ENCODE measurements around the gene EVI2B.
A peak's percentile ranks its signal among the peaks of the same experiment; 100 is the strongest.
"Not testable (repeated sequence)": the region's sequence is repeated elsewhere in the genome, so short reads cannot be mapped to it uniquely, and the experiment has no call there.

Gene EVI2B, protein sequence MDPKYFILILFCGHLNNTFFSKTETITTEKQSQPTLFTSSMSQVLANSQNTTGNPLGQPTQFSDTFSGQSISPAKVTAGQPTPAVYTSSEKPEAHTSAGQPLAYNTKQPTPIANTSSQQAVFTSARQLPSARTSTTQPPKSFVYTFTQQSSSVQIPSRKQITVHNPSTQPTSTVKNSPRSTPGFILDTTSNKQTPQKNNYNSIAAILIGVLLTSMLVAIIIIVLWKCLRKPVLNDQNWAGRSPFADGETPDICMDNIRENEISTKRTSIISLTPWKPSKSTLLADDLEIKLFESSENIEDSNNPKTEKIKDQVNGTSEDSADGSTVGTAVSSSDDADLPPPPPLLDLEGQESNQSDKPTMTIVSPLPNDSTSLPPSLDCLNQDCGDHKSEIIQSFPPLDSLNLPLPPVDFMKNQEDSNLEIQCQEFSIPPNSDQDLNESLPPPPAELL

DNA sequence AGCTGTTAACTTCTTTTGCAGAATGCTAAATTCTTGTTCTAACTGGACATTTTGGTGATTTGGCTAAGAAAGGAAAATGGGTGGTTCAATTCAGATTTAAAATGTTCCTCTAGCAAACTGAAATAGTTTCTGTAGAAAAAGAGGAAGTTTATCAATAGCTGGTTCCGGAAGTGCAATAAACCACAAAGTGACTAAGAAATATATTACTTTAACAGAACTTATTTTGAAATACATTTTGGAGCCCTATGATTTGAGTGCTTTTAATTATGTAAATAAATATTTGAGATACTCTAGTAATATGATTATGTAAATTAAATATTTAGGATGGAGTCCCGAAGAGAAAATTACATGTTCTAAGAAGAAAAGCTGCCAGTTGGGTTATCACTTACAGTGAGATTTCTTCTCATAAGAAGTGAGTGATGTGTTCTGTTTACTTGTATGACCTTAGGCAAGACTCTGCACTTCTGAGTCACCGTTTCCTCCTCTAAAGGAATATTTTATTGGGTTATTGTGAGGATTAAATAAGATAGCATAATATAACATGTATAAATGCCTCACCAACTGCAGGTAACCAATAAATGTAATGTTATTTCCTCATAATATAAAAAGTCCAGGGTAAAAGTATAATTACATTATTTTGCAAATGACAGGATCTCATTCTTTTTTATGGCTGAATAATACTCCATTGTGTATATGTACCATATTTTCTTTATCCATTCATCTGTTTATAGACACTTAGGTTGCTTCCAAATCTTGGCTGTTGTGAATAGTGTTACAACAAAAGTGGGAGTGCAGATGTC, at the start of gene EVI2B:
TSS of gene EVI2B (minus strand) at position 73 of the 800 bp plus-strand sequence. CDS start 8,445 bp downstream, outside the sequence.
- no peak for DNase-seq (ENCODE audit: low read depth in 1 of 2, low spot score in 1 of 2)

DNA sequence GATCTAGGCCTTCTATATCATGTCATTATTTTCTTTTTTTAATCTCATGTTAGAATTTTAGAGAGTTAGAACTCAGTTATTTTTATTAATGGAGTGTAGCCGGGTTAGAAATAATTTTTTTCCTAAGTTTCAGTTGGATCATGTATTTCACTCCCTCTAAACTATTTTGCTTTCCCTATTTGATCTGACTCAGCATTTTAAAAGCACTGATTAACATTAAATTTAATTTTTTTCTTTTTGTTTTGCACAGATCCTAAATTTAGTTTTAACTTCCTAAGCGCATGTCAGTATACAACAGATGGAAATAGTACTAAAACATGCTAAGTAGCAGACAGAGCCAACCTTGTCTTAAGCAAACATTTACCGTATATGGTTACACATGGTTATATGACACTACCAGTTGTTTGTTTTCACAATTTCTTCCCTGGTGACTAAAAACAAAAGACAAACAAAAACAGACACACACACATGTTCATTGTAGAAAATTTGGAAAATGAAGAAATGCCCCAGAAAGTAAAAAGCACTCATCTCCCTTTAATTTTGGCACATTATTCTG, 44.1 kb upstream of the EVI2B start:
- DNase-seq (ENCODE audit: low read depth in 1 of 2, low spot score in 1 of 2): no peak

DNA sequence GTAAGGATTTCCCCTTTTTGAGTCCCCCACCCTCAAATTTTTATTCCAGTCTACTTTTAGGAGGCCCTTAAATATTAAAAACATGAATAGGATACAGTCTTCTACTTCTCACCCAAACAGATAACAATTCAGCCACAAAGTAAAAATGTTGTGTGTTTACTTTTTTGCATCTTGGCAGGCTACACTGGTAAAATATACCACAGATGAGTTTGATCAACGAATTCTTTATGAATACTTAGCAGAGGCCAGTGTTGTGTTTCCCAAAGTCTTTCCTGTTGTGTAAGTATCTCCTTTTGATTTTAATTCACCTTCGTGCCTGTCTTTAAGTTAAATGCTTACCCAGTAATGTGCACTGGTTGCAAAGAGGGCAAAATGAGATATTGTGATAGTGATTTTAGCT, 43.2 kb upstream of the EVI2B start:
- no peak for DNase-seq (ENCODE audit: low read depth in 1 of 2, low spot score in 1 of 2)

DNA sequence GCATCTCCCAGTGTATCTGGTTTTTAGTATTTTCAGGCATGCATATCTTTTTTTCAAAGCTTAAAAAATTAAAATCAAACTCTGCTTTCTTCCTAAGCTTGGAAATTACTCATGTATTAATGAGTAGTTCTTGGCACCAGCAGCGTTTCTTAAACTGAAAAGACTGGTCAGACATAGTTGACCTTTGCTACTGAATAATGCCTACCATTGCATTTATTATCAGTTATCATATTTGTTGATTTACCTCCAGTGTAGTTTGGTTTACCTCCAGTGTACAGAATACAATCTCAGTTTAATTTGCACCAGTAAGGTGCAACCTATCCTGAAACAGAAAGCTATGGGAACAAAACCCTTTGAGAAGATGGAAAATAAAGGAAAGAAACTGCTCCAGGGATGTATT, 42.1 kb upstream of the EVI2B start:
- no peak for DNase-seq (ENCODE audit: low read depth in 1 of 2, low spot score in 1 of 2)

DNA sequence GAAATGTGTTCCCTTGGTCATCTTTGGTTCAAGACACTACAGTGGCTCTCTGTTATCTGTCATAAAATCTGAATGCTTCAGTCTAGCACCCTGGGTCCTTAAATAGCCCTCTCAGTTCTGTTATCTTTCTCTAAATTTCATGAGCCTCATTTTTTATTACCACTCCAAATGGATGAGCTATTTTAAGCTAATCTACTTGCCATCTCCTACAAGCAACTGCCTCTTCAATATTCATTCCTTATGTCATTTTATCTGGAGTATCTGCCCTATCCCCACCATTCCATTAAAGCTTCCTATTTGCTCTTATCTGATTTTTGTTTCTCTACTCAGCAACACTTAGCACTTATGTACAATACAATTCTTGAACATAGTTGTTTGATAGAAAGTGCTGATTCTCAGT, 35.6 kb upstream of the EVI2B start:
- DNase-seq (ENCODE audit: low read depth in 1 of 2, low spot score in 1 of 2): no peak

DNA sequence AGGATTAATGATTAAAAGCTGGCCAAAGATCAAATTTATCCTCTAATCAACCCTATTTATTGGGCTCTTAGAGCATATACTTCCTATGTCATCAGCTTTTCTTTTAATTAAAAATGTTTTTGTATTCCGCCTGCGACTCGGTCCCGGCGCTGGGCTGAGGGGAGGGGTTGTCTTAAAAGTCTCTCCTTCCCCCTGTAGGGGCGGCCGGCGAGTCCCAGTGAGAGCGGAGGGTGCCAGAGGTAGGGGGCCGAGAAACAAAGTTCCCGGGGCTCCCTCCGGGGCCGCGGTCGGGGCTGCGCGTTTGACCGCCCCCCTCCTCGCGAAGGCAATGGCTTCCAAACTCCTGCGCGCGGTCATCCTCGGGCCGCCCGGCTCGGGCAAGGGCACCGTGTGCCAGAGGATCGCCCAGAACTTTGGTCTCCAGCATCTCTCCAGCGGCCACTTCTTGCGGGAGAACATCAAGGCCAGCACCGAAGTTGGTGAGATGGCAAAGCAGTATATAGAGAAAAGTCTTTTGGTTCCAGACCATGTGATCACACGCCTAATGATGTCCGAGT, 31.4 kb upstream of the EVI2B start:
- not testable (repeated sequence) for DNase-seq (ENCODE audit: low read depth in 1 of 2, low spot score in 1 of 2)

DNA sequence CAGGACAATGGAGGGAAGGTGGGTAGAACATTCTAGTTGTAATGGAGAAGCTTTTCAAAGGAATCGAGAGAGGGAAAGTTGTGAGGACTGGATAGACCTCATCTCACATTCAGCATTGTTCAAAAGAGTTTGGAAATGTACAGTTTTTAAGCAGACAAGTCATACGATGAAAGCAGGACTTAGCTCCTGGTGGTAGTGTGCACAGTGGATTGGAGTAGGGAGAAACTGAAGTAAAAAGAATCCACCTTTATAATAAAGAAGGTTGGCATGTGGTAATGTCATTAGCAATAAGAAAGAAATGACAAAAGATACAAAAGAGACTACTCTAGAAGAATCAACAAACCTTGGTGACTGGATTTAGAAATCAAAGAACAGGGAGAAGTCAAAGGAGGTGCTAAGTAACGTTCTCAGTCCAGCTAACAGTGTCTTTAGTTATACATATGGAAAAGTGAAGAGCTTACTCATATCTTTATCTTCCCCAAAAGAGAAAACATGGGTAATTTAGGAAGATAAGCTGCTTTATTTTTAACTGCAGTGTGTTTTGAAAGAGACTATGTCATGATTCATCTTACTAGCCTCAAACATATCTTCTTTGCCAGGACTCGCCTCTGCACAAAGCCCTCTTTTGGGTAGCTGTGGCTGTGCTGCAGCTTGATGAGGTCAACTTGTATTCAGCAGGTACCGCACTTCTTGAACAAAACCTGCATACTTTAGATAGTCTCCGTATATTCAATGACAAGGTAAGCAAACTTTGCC, 26.2 kb upstream of the EVI2B start:
- no peak for DNase-seq (ENCODE audit: low read depth in 1 of 2, low spot score in 1 of 2)

DNA sequence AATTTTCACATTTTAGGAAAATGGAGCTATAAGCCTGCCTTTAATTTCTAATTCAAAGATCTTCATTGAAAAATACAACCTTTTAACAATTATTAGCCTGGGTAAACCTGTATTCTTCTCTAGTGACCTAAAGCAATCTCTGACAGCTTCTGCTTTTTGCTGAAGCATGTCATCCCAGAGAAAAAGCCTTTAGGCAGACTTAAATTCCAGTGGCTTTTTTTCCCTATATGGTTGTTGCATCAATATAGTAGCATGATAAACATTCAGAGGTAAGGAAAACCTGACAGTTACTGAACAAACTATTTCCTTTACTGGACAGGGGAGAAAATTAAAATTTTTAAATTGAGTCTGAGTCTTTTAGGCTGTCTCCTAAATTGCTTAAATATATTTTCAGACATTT, 15.4 kb upstream of the EVI2B start:
- DNase-seq (ENCODE audit: low read depth in 1 of 2, low spot score in 1 of 2): no peak

DNA sequence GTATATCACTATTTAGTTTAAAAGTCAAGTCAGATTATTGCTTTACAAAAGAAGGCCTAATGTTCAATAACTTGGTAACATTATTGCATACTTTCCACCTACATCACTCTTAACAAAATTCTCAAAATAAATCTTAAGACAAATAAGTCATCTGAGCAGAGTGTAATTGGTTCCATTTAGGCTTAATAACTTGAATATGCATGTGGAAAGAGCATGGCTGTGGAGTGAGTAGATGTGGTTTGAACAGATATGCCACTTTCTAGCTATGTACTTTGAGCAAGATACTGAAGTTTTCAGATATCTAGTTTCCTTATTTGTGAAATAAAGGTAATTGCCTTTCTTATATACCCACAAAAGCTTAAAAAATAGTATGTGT, 14.3 kb upstream of the EVI2B start:
- no peak for DNase-seq (ENCODE audit: low read depth in 1 of 2, low spot score in 1 of 2)

DNA sequence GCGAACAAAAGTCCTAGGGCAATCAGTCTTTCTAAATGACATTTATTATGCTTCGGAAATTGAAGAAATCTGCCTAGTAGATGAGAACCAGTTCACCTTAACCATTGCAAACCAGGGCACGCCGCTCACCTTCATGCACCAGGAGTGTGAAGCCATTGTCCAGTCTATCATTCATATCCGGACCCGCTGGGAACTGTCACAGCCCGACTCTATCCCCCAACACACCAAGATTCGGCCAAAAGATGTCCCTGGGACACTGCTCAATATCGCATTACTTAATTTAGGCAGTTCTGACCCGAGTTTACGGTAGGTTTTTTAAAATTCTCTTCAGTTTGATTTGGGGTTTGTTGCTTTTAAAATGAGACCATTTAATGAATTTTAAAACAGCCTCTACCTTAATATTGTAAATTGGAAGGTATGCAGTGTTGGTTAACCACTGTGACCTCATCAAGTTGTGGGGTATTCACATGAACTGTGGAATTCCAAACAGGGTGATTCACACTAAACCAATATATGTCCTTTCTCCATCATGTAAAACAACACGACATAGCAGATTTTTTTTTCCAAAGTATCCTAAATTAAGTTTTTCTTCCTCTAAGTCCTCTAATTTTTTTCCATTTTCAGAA, 13.8 kb upstream of the EVI2B start:
- no peak for DNase-seq (ENCODE audit: low read depth in 1 of 2, low spot score in 1 of 2)

DNA sequence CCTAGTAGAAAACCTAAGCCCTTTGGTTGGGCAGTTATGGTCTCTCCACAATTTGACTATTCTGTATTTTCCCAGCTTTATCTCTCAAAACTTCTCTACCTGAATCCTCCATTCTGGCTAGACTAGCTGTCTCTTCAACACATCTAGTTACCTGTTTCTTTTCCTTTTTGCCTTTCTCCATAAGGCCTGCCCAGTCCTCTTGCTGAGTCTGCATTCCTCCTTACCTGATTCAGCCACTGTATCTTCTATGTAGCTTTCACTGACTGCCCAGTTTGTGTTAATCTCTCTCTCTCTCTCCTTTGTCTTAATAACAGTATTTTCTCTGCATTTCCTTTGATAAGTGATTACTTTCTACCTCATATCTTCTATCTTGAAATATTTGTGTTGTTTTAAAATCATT, 9.7 kb upstream of the EVI2B start:
- no peak for DNase-seq (ENCODE audit: low read depth in 1 of 2, low spot score in 1 of 2)

DNA sequence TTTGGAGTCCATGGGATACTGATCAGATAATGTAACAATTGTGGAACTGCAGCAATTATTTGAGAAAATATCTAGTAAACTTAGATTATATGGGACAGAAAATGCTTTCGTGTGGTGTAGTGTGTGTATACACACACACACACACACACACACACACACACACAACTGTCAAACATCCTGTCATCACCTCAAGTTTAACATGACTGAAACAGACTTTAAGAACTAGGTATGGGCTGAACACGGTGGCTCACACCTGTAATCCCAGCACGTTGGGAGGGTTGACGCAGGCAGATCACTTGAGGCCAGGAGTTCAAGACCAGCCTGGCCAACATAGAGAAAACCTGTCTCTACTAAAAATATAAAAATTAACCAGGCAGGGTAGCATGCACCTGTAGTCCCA, 8.1 kb upstream of the EVI2B start:
- no peak for DNase-seq (ENCODE audit: low read depth in 1 of 2, low spot score in 1 of 2)

DNA sequence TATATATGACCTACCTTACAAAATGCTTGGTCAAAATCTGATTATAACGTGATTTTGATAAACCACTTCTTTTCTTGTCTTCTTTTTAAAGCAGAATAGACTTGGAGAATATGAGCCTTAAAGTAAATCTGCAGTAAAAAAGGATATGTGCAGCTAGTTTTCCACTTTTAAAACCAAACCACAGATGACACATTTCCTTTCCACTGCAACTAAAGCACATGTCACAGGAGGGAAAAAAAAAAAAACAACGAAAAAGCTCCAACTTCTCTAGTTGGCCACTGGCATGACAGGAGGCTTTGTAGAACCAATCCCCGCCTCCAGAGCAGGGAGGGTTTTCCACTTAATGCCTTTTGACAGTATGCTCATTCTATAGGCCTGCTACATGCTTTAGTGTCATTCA, 7.6 kb upstream of the EVI2B start, which contains the start of gene EVI2A:
TSS of gene EVI2A (minus strand) at position 142 of the 400 bp plus-strand sequence. CDS start 2,609 bp downstream, outside the sequence.
- DNase-seq (ENCODE audit: low read depth in 1 of 2, low spot score in 1 of 2): peak; percentile 29 to 82

DNA sequence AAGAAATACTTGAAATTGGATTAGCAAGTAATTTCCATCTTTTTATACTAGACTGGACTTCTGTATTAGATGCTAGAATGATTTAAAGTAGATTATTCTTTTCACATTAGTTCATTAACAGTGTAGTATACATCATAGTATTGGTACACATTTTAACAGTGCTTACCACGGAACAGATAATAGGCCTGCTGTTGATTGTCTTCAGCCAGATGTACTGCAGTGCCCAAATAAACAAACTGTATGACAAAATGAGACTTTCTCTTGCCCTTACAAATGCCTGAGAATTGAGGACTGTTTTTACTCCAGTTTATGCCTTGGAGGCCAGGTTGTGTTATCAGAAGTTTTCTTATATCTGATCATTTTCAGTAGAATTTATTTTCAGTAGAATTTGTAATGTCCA, 6.9 kb upstream of the EVI2B start:
- DNase-seq (ENCODE audit: low read depth in 1 of 2, low spot score in 1 of 2): no peak

DNA sequence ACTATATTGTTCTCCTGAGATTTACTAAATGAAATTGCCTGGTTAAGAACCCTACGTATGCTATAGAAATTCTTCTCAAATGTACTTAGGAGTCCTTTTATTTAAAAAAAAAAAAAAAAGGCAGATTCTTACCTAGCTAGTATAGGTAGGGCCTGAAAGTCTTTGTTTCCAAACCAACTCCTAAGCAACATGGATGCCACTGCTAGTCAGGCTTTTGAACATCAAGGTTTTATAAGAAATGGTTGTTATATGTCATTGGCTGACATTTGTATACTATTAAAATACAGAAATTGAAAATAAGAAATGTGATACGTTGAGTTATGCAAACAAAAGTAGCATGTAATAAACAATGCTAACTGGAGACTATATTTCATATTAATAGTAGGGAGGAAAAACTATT, 6.4 kb upstream of the EVI2B start:
- DNase-seq (ENCODE audit: low read depth in 1 of 2, low spot score in 1 of 2): no peak

DNA sequence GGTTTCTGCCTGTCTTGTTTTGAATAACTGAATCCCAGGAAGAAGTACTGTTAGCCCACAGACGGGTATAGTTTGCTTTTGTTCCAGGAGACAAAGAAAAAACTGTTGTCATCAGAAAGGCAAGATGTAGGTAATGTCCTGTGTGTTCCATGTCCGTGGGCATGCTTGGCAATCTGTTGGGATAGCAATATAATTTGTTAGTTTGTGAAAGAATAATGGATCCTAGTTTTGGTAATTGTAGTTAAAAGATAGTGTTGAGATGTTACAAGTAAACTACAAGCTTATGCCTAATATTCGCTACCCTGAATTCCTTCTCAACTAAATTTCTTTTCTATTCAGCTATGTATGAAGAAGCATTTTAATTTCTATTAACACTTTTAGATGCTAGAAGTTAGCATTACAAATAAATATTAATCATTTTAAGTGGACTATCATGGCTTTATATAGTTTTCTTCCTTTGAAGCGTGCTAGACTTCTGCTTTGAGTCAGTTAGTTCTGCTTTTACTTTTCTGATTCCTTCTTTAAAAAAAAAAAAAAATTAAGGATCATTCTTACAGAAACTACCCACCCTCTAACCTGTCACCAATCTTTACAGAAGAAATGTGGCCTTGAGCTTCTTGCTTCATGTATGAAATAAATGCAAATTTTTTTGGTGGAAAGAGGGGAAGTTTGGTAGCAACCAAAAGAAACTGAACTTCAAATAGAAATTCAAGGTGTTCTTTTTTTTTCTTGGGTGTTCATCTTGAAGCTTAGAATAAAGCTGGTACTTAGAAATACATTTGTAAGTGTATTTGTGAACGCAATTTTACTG, 5.2 kb upstream of the EVI2B start:
- DNase-seq (ENCODE audit: low read depth in 1 of 2, low spot score in 1 of 2): no peak

DNA sequence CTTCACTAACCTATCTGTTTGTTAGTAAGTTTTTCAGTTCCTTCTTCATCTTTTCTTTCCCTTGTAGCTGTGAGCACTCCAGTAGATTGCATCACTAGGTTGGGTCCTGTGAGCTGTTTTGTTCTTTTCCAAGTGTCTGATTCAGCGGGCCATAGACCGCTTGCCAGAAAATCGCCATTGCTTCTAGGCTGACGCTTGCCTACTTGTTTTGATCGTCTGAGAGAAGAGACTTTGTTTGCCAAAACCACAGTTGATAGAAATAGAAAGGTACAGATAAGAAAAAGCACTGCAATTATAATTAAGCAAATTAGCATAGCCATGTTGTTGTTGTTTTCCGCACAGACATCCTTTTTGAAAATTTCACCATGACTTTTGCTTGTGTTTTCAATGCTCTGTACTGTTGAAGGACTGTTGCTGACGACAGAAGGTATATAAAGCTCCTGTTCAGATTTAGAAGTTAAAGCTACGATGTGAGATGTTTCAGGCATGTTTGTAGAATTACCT, 4.5 kb upstream of the EVI2B start:
- DNase-seq (ENCODE audit: low read depth in 1 of 2, low spot score in 1 of 2): peak in 1 of 2 donors; percentile 50

DNA sequence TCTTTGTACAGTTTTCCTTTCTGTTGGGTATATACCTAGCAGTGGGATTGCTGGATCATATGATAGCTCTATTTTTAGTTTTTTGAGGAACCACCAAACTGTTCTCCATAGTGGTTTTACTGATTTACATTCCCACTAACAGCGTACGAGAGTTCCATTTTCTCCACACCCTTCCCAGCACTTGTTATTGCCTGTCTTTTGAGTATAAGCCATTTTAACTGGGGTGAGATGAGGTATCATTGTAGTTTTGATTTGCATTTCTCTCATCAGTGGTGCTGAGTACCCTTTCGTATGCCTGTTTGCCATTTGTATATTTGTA, 887 bp upstream of the EVI2B start:
- no peak for DNase-seq (ENCODE audit: low read depth in 1 of 2, low spot score in 1 of 2)

DNA sequence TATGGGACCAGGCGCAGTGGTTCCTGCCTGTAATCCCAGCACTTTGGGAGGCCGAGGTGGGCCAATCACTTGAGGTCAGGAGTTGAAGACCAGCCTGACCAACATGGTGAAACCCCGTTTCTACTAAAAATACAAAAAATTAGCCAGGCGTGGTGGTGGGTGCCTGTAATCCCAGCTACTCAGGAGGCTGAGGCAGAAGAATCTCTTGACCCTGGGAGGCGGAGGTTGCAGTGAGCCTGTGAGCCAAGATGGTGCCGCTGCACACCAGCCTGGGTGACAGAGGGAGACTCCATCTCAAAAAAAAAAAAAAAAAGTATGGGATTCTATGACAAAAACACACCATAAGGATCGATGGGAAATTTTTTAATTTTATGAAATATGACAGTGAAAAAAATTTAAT, 1.6 kb downstream of the EVI2B start:
- DNase-seq (ENCODE audit: low read depth in 1 of 2, low spot score in 1 of 2): not testable (repeated sequence)

DNA sequence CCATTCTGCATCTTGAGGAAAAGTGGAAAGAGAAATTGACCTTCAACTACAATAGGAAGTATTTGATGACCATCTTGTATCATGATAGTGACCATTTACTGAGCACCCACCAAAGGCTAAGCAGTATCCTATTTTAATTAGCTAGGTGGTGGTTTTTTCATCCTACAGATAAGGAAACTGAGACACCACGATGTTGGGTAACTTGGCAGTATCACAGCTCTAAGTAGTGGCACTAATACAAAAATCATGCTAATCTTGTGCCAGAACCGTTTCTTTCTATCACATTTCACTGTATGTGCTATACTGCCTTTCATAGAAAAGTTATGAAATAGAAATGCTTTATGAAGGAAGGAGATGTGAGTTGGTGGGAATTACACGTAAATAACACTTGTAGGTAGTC, 2.3 kb downstream of the EVI2B start:
- DNase-seq (ENCODE audit: low read depth in 1 of 2, low spot score in 1 of 2): no peak
